HG03196 (cell line): Measurements from ENCODE around the gene NLGN3.
"Not testable (repeated sequence)": the region's sequence is repeated elsewhere in the genome, so short reads cannot be mapped to it uniquely, and the experiment has no call there.

ENCODE experiments used
- ATAC-seq: cut with Tn5 transposase; IDR thresholded peaks from one replicate; pipeline ENCODE4 v1.9.1; 2021; ENCODE audit not compliant: unreplicated experiment

Gene NLGN3

DNA sequence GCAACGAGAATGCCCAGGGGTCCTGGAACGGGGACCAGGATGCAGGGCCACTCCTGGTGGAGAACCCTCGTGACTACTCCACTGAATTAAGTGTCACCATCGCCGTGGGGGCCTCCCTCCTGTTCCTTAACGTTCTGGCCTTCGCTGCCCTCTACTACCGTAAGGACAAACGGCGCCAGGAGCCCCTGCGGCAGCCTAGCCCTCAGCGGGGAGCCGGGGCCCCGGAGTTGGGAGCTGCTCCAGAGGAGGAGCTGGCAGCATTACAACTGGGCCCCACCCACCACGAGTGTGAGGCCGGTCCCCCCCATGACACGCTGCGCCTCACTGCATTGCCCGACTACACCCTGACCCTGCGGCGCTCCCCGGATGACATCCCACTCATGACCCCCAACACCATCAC, 24.9 kb downstream of the NLGN3 start:
- ATAC-seq: no peak

DNA sequence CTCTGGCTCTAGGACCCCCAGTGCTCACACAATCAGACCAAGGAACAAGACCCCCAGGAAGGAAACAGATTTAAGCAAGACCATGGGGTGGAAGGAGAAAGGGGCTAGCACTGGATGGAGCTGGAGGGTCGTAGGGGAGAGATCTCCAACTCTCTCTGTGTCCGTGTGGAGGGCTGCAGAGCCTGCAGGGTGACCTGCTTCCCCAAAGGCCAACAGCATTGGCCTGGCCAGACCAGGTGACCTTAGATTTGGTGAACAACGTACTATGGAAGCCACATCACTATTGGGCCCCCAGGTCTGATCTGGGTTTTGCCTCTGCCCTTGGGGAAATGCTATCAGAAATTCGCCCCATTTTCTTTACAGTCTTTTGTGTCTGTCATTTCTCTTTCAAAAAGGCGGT, 26.0 kb downstream of the NLGN3 start:
- ATAC-seq: no peak

DNA sequence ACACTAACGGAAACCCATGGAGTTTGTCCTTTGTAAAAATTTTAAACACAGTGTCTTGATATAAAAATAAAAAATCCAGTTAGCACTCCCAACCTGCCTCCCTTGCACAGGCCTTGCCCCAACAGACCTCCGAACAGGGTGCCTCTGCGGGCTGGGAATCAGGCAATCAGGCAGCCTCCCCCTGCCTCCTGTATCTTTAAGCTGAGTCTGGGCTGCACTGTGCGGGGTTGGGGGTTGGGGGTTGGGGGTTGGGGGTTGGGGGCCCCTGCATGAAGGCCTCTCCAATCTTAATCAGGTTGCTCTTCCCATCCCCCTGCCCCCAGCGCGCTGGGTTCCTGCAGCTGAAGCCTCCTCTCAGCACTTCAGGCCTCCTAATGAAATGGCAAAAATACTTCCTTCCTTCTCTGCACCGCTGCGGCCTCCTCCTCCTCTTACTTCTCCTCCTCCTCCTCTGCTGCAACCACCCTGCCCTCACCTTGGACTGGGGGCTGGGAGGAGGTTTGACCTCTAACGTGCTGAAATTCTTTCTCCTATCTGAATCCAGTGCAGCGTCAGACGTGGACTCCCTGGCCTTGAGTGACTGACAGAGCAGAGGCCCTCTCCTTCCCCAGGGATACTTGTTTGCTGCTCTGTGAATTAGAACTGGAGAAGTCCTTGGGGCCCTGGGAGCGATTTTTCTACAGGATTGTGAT, 26.6 kb downstream of the NLGN3 start:
- no peak for ATAC-seq

DNA sequence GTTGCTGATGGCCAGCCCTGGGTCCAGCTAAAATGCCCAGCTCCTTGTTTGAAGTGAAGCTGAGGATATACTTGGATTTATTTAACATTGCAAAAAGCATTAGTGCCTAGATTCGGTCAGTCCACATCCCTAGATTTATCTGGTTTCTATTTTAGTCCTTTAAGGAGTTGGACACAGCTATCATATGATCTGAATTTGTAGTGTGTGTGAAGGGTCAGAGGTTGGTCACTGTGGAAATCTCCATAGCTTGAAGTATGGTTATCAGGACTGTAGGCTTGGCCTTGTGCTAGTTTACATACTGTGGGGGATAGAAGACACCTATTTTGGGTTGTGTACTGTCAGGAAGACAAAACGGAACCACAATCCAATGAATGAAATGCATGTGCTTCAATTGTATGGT, 28.8 kb downstream of the NLGN3 start:
- ATAC-seq: no peak

DNA sequence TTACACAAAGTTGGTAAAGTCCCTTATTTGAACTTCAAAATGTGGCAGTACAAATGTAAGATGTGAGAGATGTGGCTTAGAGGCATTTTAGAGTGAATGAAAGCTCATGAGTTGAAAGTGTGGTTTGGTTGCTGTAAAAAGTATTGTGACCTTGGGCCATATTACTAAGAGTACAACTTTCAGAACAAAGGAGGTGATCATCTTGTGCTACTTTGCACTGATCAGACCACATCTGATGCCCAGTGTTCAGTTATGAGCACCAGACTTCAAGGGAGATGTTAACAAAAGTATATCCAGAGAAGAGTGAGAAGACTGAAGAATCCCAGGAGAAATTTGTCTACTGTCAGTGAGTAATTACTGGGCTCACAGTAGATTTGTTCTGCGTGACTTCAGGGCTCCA, 30.2 kb downstream of the NLGN3 start:
- no peak for ATAC-seq

DNA sequence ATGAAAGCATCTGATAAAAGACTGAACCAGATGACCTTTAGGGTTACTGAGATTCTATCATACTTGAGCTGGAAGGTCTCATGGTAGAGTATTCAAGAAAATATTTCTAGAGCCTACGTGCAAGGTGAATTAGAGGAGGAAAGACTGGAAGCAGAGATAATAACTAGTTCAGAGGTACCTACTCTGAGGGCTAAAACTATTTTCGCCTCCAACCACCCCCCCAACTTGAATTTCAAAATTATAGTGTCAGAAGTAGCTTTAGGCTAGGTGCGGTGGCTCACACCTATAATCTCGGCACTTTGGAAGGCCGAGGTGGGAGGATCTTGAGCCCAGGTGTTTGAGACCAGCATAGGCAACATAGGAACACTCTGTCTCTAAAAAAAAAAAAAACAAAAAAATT, 30.9 kb downstream of the NLGN3 start:
- ATAC-seq: no peak

DNA sequence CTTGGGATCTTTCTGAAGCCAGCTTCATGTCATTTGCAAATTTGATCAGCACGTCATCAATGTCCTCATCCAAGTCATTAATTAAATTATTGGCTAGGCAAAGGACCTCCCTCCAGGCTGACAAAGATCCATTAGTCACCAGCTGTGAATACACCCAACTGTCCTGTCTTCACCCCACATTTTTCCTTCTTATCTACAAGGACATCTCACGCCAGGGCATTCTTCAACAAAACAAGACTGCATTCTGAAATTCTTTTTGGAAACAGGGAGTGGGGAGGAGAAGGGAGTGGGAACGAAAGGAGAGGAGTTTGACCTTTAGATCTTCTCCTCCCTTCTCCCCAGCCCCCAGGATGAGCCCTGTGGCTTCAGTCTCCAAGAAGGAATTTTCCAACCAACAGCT, 32.7 kb downstream of the NLGN3 start:
- ATAC-seq: no peak

DNA sequence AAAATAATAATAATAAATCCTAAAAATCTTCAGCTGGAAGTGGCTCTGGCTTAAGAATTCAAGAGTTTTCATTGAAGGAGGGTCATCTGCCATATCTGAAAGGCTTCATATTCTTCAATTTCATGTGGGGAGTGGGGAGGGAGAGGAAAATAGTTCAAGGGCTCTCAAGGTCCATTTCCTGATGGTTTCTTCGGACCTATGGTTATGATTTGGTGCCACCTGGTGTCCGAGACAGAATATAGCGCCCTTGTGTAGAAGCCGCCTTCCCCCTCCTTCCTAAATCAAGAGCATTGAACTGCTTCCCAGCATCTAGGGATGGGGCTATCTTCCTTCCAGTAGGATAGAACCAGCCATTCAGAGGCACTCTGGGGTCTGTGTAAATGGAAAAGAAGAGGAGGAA, 34.3 kb downstream of the NLGN3 start:
- ATAC-seq: no peak

DNA sequence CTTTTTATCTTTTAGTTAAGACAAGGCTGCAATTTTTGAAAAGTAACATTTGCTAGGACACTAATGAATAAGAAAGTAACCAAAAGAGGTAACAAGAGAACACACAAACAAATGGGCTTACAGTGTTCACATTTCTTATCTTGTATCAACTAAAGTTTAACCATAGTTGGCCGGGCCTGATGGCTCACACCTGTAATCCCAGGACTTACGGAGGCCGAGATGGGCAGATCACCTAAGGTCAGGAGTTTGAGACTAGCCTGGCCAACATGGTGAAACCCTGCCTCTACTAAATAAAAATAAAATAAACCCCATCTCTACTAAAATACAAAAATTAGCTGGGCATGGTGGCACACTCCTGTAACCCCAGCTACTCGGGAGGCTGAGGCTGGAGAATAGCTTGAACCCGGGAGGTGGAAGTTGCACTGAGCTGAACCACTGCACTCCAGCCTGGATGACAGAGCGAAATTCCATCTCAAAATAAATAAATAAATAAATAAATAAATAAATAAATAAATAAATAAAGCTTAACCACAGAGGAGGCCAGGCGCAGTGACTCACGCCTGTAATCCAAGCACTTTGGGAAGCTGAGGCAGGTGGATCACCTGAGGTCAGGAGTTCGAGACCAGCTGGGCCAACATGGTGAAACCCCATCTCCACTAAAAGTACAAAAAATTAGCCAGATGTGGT, 36.1 kb downstream of the NLGN3 start:
- not testable (repeated sequence) for ATAC-seq

DNA sequence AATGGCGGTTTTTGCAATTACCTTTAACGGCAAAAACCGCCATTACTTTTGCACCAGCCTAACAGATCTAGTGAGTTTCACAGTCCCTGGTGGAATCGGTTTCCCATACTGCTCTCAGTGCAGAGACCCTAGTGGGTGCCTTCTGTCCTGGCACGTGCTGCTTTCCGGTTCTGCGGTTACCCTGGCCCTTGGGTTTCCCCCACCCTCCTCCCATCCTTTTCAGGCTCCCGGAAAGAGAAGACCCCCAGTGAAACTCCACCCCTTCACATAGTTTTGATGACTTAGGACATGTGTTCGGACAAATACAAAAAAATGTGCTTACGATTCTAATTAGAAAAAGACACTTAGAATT, 36.9 kb downstream of the NLGN3 start:
- peak; percentile 43 for ATAC-seq

DNA sequence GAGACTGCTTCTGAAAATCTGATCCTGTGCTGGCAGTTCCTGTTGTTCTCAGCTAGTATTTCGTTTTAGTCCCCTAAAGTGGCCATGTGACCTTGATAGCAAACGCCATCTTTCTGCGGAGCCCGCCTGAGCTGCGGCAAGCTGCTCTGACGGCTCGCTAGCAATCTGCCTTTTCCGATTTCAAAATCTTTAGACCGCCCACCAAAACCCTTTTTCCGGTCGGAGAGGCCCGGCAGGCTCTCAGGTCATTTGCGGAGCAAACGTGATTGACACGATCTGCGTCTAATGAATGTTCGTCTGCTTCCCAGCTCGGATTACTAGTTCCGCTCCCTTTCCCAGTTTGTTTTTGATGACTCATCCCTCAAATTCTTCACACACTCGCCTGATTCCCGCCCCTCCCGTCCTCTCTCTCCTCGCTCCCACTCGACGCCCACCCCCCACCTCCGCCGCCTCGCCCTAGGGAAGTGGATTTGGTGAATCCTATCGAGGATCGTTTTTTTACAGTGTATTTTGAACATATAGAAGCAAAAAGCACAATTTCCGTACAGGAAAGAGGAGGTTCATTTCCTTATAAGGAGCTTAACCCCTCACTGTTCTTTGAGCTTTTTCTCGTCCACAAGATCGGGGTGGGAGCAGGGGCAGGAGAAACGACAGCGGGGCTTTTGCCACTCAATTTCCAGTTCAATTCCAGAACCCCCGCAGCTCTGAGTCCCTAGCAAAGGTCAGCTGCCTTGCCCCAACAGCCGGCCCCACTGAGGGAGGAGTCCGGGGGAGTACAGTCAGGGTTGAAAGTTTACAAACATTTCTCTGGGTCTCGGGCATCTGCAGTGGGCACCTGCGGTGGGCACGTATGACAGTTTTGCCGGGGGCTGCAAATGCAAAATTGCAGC, 37.5 kb downstream of the NLGN3 start:
- ATAC-seq: peak; percentile 92

DNA sequence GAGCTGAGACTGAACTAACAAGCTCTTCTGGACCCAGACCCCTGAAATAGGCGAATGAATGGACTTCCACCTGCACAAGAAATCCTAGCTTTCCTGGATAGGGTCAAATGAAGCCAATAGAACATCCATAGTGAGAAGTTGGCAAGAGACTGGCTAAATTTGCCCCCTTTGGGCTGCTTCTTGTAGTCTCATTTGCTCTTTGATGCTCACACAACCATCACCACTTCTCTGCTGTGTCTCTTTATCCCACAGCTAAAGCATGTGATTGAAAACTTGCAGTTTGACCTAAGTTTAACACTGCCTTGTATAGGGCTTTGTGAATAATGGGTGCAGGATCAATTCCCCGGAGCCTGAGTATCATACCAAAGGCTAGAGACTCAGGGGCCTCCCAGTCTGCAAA, 38.2 kb downstream of the NLGN3 start:
- no peak for ATAC-seq

DNA sequence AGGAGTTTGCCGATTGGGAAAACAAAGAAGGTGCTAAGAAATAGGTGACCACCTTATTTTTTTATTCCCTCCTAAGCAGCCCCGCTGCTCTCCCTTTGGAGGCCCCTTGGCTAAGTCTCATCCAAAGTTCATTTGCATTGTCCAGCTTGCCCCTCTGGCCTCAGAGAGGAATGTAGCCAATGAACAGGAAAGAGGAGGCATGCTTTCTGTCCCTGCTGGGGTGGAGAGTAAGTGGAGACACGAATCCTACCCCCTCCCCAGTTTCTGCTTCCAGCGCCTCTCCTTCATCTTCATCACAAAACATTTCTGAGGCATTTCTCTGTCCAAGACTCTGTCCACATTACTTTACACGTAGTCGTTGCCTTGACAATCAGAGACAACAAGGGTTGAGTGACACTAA, 38.7 kb downstream of the NLGN3 start:
- ATAC-seq: no peak

DNA sequence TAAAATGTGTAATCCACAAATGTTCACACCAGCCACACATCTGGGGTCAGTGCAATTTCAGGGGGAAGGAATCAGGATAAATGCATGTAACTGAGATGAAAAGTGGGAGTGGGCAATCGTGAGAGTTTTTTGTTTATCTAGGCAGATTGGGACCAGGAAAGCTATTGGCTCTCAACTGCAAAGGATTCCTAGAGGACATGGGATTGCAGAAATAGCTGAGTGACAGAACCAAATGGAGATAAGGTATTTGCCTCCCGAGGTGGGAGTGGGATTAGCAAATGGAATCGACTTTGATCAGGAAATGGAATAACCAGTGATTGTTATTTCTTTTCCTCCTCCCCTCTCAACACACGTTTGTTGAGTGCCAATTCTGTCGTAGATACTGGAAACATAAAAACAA, 39.5 kb downstream of the NLGN3 start:
- no peak for ATAC-seq

DNA sequence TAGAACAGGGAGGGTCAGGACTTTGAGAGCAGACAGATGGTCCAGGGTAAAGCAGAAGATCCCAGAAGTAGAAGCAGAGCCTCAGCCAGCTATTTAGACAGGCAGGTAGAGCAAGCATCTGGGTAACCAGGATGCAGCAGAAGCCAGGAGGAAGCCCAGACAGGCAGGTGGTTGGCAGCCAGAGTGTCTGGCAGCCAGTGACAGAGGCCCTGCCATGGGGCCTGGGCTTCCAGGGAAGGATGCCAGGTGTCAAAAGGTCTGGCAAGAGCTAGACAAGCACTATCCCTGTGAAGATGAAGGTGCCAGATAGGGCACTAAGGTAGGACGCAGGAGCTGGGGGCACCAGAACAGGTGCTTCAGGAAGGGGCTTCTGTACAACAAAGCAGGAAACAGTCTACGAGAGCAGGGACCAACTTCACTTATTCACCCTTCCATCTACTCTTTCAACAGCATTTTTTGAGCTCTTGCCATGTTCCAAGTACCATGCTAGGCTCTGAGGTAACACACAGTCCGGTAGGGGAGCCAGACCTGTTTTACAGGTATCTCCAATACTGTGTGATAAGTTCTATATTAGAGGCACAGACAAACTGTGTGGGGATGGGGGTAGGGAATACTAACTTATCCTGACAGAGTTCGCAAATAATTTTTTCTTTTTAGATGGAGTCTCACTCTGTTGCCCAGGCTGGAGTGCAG, 40.3 kb downstream of the NLGN3 start:
- ATAC-seq: no peak

DNA sequence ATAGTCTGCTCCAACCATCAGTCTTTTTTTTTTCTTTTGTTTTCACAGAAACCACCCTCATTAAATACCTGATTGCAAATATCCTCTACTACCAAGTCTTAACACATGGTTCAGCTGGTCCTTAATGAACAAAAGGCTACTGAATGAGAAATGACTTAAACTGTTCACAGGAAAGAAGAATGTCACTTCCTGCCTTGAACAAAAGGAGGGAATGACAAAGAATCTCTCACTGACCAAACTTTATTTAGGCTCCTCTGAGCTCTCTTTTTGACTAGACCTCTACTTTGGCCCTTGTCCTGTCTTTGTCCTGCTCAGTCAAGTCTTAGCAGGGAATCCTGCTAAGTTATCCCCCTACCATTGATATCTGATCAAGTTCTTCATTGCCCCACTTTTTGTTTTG, 46.6 kb downstream of the NLGN3 start:
- ATAC-seq: no peak

DNA sequence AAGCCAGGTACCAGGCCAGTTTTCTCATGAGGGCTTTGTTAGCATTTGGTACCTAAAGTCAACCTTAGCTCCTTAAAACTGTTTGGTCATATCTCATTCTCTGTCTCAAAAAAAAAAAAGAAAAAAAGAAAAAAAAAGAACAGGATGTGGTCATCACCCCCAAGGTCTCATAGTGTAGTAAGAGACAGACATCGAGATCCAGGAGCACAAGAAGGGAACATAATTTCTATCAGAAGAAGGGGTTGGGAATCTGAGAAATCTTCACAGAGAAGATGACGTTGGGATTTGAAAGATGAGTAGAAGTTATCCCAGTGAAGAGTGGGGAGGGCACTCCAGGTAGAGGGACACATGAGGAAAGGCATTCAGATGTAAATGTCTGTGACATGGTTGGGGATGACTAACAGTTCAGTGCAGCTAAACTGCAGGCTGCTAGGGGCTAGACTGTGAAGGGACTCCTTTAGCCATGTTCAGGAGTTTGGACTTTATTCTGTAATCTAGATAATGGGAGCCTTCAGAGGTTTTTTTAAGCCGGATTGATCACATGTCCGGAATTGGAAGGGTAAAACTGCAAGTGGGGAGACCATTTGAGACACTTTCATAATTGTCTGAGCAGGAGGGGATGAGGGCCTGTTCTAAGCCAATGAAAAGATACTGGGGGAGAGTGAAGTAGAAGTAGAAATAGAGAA, 51.5 kb downstream of the NLGN3 start:
- ATAC-seq: no peak

DNA sequence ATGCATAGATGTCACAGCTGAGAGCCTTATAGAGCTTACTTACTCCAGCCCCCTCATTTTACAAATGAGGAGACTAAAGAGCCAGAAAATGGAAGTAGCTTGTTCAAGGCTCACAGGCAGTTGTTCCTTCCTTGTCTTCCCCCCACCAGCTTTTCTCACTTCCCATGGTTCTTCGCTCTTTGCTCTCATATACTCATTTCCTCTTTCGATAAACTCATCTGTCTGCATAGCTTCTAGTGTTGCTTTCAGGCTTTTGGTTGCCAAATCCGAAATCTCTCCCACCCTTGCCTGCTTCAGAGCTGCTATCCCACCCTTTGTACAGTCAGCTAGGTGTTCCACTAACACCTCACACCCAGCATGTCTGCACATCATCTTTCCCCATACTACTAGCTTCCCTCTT, 53.4 kb downstream of the NLGN3 start:
- peak; percentile 72 for ATAC-seq

DNA sequence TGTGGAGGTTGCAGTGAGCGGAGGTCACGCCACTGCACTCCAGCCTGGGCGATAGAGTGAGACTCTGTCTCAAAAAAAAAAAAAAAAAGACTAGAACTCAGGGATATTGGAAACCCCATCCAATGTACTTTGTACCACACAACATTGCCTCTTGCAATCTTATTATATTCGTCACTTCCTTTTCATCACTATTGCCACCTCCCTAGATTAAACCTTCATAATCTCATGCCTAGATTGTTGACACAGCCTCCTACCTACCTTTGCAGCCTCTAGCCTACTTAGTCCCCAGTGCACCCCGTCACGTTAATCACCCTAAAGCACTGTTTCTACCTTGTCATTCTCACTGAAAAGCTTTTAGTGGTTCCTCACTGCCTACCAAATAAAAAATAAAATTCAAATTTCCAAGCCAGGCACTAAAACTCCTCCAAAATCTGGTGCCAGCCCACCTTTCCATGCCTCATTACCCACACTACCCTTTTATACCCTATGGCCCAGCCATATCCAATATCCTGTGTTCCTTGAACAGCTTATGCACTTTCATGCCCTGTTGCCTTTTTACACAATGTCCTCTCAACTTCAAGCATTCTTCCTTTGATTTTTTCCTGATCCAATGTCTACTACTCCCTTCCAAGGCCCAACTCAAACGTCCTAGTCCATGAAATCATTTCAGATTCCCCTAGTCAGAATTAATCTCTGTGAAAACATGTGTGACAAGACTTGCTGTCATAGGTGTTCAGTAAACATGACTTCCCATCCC, 54.8 kb downstream of the NLGN3 start:
- no peak for ATAC-seq

DNA sequence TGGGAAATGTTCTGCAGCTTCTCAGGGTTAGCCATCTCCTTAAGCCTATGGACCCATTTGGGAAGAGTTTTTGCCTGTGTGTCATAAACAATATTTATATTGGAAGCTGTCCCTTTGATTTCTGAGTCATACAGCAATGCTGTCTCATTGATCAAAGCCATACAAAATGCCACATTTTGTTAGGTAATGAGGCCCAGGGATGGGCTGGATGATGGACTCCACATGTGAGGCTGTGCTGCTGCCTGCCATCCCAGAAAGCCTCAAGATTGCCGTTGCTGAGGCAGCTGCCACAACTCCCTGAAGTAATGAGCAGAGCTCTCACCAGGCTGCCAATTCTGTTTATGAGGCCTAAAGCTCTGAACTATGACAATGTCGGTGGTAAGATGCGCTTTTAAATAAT, 66.2 kb downstream of the NLGN3 start:
- no peak for ATAC-seq
